MM.1S (cell line): Measurements from ENCODE around the gene CLEC6A.

ENCODE experiments used
- DNase-seq: peaks from one replicate; pipeline ENCODE4 v3.0.0-alpha.2; 2015
- H2AFZ ChIP-seq: fragments of 300-600 bp; sonication (generic); 2 replicates; pipeline ENCODE4 v1.6.0; 2016; ENCODE audit warnings: antibody characterized with exemption, low read length
- H3F3A ChIP-seq: fragments of 300-600 bp; sonication (generic); 2 replicates; pipeline ENCODE4 v1.6.1; 2016; ENCODE audit warnings: mild to moderate bottlenecking, antibody characterized with exemption, low read length, moderate library complexity, mixed read lengths; ENCODE audit not compliant: insufficient read depth
- H3K27ac ChIP-seq: fragments of 300-600 bp; sonication (generic); 2 replicates; pipeline ENCODE4 v1.5.1; 2016; ENCODE audit warnings: mild to moderate bottlenecking, low read length
- H3K27me3 ChIP-seq: fragments of 300-600 bp; sonication (generic); replicated peaks from 2 replicates; pipeline ENCODE4 v1.6.0; 2016; ENCODE audit warnings: low read length; ENCODE audit not compliant: insufficient read depth
- H3K36me3 ChIP-seq: fragments of 300-600 bp; sonication (generic); replicated peaks from 2 replicates; pipeline ENCODE4 v1.6.1; 2016; ENCODE audit warnings: mild to moderate bottlenecking, low read length, mixed read lengths; ENCODE audit not compliant: insufficient read depth
- H3K4me1 ChIP-seq: fragments of 300-600 bp; sonication (generic); 2 replicates; pipeline ENCODE4 v1.6.1; 2016; ENCODE audit warnings: low read length, mixed read lengths
- H3K4me2 ChIP-seq: fragments of 300-600 bp; sonication (generic); 2 replicates; pipeline ENCODE4 v1.6.0; 2016; ENCODE audit warnings: low read depth, low read length
- H3K4me3 ChIP-seq: fragments of 300-600 bp; sonication (generic); 2 replicates; pipeline ENCODE4 v1.5.1; 2016; ENCODE audit warnings: low read length, mixed read lengths
- H3K79me2 ChIP-seq: fragments of 300-600 bp; sonication (generic); 2 replicates; pipeline ENCODE4 v1.6.1; 2016; ENCODE audit warnings: mixed run types, low read length, mixed read lengths
- H3K9ac ChIP-seq: fragments of 300-600 bp; sonication (generic); 2 replicates; pipeline ENCODE4 v1.6.1; 2016; ENCODE audit warnings: low read length, mixed read lengths
- H3K9me2 ChIP-seq: fragments of 300-600 bp; sonication (generic); replicated peaks from 2 replicates; pipeline ENCODE4 v1.6.1; 2016; ENCODE audit warnings: mild to moderate bottlenecking, low read length, mixed read lengths; ENCODE audit not compliant: insufficient read depth
- H3K9me3 ChIP-seq: fragments of 300-600 bp; sonication (generic); replicated peaks from 2 replicates; pipeline ENCODE4 v1.6.1; 2016; ENCODE audit warnings: mild to moderate bottlenecking, low read length, mixed read lengths; ENCODE audit not compliant: insufficient read depth
- H4K20me1 ChIP-seq: fragments of 300-600 bp; sonication (generic); 2 replicates; pipeline ENCODE4 v1.6.1; 2016; ENCODE audit warnings: mild to moderate bottlenecking, low read length, moderate library complexity, mixed read lengths; ENCODE audit not compliant: insufficient read depth
- EZH2 ChIP-seq: fragments of 300-600 bp; sonication (generic); optimal IDR thresholded peaks from 2 replicates; pipeline ENCODE3; 2017; ENCODE audit warnings: low read depth, mild to moderate bottlenecking, antibody characterized with exemption, low read length, mixed read lengths
- EZH2phosphoT487 ChIP-seq: fragments of 300-600 bp; sonication (generic); IDR thresholded peaks from 2 replicates; pipeline ENCODE4 v1.6.1; 2018; ENCODE audit warnings: antibody characterized with exemption, low read length
- TF ChIP-seq, protein P1 (sequence below): fragments of 300-600 bp; sonication (generic); IDR thresholded peaks from 2 replicates; pipeline ENCODE4 v1.5.1; 2016; ENCODE audit warnings: antibody characterized with exemption, low read length, mixed read lengths

CLEC6A gene

DNA sequence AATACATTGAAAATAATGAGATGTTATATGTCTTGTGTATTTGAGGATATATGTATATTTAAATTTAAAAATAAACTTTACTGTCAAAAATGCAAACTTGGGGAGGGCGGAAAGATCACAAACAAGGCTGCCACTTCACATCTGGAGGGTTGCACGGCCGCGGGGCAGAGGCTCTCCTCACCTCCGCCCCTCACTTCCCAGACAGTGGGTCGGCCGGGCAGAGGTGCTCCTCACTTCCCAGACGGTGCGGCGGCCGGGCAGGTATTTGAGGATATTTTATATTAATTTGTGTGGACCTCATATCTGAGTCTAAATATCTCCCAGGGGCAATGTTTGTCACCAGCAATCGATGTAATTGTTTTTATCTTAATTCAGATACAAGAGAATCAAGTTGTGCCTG, 3.7 kb upstream of the CLEC6A start:
- no peaks in the 10 kb centered on the region for H3K79me2 ChIP-seq
- no peak overlapping the region for H3K27ac ChIP-seq
- 0 out of 2 replicates have a peak, but pooled peaks cover 6% of the 10 kb centered on the region for H3K4me1 ChIP-seq

DNA sequence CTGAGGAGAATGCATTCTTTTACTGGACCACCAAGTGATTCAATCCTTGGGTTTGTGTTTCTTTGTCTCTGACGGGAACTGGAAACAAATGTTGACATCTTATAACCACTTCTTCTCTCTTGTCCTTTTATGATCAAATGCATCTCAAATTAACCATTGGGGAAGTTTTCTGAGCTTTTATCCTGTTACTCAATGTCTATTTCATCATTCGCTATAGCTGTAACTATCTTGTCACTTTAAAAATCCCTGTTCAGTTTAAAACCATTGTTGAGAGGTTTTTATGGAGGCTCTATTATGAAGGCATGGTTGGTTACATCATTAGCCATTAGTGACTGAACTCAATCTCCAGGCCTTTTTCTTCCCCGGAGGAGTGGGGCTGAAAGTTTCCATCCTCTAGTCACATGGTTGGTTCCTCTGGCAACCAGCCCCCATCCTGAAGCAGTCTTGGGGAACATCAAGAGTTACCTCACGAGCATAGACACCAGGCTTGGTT, 2.7 kb upstream of the CLEC6A start:
- no peaks in the 10 kb centered on the region for H3K79me2 ChIP-seq
- H3K9me3 ChIP-seq, result no peaks in the 10 kb centered on the region
- H3K4me3 ChIP-seq, result no peak overlapping the region
- no peaks in the 10 kb centered on the region for H4K20me1 ChIP-seq
- TF ChIP-seq EZH2 (no peak), EZH2phosphoT487 (no peak)
- TF ChIP-seq, protein P1, sequence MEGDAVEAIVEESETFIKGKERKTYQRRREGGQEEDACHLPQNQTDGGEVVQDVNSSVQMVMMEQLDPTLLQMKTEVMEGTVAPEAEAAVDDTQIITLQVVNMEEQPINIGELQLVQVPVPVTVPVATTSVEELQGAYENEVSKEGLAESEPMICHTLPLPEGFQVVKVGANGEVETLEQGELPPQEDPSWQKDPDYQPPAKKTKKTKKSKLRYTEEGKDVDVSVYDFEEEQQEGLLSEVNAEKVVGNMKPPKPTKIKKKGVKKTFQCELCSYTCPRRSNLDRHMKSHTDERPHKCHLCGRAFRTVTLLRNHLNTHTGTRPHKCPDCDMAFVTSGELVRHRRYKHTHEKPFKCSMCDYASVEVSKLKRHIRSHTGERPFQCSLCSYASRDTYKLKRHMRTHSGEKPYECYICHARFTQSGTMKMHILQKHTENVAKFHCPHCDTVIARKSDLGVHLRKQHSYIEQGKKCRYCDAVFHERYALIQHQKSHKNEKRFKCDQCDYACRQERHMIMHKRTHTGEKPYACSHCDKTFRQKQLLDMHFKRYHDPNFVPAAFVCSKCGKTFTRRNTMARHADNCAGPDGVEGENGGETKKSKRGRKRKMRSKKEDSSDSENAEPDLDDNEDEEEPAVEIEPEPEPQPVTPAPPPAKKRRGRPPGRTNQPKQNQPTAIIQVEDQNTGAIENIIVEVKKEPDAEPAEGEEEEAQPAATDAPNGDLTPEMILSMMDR, result no peak
- no peak overlapping the region for H3K4me2 ChIP-seq
- H3K4me1 ChIP-seq, result 0 out of 2 replicates have a peak, but pooled peaks cover 6% of the 10 kb centered on the region
- H3K27ac ChIP-seq, result no peak overlapping the region
- no peaks in the 10 kb centered on the region for H3K27me3 ChIP-seq
- DNase-seq, result no peak
- H3F3A ChIP-seq, result no peaks in the 10 kb centered on the region
- no peaks in the 10 kb centered on the region for H3K9me2 ChIP-seq
- H3K36me3 ChIP-seq, result no peaks in the 10 kb centered on the region
- no peak overlapping the region for H2AFZ ChIP-seq
- H3K9ac ChIP-seq, result no peak overlapping the region

More for the DNA sequence above, 3.7 kb upstream of the CLEC6A start:
- Histone ChIP-seq H3K9me2 (no peaks in the 10 kb centered on the region), H3K9ac (no peak overlapping the region), H4K20me1 (no peaks in the 10 kb centered on the region), H3K27me3 (no peaks in the 10 kb centered on the region), H3F3A (no peaks in the 10 kb centered on the region), H2AFZ (no peak overlapping the region), H3K4me2 (no peak overlapping the region), H3K36me3 (no peaks in the 10 kb centered on the region), H3K4me3 (no peak overlapping the region), H3K9me3 (no peaks in the 10 kb centered on the region)
- no peak for DNase-seq
- TF ChIP-seq, protein P1, result no peak
- no peak for TF ChIP-seq EZH2

GRCh38 chr12:8453796-8454195, 2.0 kb upstream of the CLEC6A start:
- DNase-seq, result no peak
- H3K36me3 ChIP-seq, result no peaks in the 10 kb centered on the region
- no peaks in the 10 kb centered on the region for H3K27me3 ChIP-seq
- H3K9ac ChIP-seq, result no peak overlapping the region
- H3K9me3 ChIP-seq, result no peaks in the 10 kb centered on the region
- H4K20me1 ChIP-seq, result no peaks in the 10 kb centered on the region
- H3F3A ChIP-seq, result no peaks in the 10 kb centered on the region
- 0 out of 2 replicates have a peak, but pooled peaks cover 6% of the 10 kb centered on the region for H3K4me1 ChIP-seq
- H3K4me3 ChIP-seq, result no peak overlapping the region
- H3K9me2 ChIP-seq, result no peaks in the 10 kb centered on the region
- TF ChIP-seq EZH2phosphoT487 (no peak), EZH2 (no peak)
- TF ChIP-seq, protein P1, result no peak
- no peak overlapping the region for H3K4me2 ChIP-seq
- H3K79me2 ChIP-seq, result no peaks in the 10 kb centered on the region
- H2AFZ ChIP-seq, result no peak overlapping the region
- no peak overlapping the region for H3K27ac ChIP-seq
